T-helper 2 cell (primary cell): Measurements from ENCODE around the gene EML4.

Source experiments
- DNase-seq, 5 experiments: peaks; one replicate each; pipeline versions ENCODE4 v3.0.0 to v3.0.0-alpha.2; 2012 to 2022

Gene EML4

DNA sequence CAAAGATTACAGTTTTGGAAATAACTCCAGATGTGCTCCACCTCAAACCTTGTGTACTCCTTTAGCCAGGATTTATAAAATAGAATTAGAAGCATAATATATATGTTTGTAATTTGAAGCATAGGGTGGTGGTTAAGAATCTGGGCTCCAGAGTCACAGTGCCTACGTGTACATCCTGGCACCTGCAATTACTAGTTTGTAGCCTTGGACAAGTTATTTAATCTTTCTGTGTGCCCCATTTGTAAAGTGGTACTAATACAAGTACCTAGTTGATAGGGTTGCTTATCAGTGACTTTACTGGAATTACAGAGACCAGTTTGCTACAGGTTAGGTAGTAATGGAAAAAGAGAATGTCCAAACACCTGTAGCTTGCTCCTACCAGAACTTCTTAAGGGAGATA, 28.6 kb downstream of the EML4 start:
- no peak for DNase-seq

- DNase-seq, result no peak
Observed at GRCh38 chr2:42198466-42198865, 29.3 kb downstream of the EML4 start.

- no peak for DNase-seq
Observed at GRCh38 chr2:42199002-42199401, 29.8 kb downstream of the EML4 start.

DNA sequence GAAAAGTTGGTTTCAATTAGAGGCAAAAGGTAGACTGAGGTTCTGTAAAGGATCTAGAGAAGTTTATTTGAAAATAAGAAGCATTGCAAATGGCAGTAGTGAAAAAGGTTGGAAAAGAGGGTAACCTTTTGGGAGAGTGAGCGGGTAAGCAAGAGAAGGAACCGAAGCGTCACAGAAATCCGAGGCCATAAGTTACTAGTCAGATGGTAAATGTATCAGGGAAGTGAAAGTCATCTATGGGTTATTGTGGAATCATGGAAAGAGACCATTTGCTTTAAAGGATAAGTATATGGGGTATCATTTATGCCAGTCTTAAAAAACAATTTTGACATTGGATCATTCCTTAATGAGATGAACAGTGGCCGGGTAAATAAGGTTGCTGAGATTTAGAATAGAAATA, 30.5 kb downstream of the EML4 start:
- DNase-seq, result no peak

GRCh38 chr2:42200926-42201855, 32.0 kb downstream of the EML4 start:
- DNase-seq, result no peak

- DNase-seq, result no peak
Observed at GRCh38 chr2:42202634-42203008, 33.5 kb downstream of the EML4 start.

- no peak for DNase-seq
Observed at GRCh38 chr2:42203792-42204191, 34.6 kb downstream of the EML4 start.

DNA sequence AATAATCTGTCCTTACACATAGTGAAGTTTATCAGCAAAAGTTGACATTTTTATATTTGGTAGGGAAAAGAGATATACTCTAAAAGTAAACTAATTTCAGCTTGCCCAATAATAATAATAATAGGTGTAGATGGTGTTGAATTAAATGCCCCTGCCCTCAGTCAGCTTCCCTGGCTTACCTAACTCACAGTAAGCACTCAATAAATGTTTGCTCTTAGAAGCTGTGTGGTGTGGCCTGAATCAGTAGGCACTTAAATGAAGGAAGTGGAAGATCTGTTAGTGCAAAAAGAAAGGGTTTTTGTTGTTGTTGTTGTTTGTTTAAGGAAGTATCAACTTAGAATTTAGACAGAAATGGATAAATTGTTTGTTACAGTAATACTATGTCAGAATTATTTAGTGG, 36.2 kb downstream of the EML4 start:
- no peak for DNase-seq

- DNase-seq, result no peak
Observed at GRCh38 chr2:42207826-42208225, 38.7 kb downstream of the EML4 start.

GRCh38 chr2:42210203-42210602, 41.0 kb downstream of the EML4 start:
- no peak for DNase-seq

GRCh38 chr2:42211291-42211690, 42.1 kb downstream of the EML4 start:
- DNase-seq, result no peak

DNA sequence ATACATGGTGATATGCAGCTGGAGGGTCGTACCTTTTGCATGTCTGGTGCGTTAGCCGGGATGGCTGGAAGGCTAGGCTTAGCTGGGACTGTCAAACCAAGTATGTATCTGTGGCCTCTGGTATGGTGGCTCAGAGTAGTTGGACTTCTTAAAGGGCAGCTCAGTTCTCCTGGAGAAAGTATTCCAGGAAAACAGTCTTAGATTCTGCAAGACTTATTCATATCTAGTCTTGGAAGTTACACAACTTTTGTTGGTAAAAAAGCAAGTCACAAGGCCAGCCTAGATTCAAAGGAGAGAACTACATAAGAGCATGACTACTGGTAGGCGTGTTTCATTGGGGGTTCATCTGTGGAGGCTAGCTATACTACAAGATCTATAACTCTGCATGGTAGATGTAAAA, 45.5 kb downstream of the EML4 start:
- no peak for DNase-seq

- no peak for DNase-seq
Observed at GRCh38 chr2:42216694-42217093, 47.5 kb downstream of the EML4 start.

DNA sequence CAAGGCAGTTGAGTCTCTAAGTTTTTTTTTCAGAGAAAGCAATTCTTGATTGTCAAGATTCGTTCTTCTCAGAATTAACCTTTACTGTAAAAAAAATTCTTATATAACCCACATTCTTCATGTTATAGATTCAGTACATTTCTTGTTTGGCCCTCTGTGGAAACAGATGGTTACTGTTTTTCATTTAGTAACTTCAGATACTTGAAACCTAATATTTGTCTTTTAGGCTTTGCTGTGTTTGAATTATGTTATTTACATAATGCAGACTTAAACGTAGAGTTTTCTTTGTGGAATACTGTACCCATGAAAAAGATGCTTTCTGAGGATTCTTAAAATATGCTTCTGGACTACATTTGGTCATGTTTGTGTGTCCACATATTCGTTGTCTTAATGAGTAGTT, 48.2 kb downstream of the EML4 start:
- no peak for DNase-seq

DNA sequence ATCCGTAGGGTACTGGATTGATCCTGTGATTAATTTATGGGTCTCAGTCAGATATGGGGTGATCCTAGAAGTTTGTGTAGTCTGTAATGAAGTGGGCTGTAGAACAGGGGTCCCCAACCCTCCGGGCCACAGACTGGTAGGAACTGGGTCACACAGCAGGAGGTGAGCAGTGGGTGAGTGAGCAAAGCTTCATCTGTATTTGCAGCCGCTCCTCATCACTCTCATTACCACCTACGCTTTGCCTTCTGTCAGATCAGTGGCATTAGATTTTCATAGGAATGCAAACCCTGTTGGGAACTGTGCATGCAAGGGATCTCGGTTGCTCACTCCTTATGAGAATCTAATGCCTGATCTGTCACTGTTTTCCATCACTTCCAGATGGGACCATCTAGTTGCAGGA, 48.8 kb downstream of the EML4 start:
- no peak for DNase-seq

DNA sequence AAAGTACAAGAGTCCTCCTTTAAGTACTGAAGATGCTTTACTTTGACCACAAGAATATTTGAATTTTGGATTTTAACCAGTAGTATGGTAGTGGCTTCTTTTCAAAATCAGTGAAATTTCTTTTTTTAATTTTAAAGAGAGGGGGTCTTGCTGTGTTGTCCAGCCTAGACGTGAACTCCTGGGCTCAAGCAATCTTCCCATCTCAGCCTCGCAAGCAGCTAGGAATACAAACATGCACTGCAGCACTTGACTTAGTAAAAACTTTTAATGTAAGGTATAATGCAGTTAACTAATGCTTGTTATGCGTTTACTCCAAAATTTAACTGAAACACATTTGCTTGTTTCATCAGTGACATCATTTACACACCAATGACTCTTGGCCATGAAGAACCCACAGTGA, 49.6 kb downstream of the EML4 start:
- no peak for DNase-seq

DNA sequence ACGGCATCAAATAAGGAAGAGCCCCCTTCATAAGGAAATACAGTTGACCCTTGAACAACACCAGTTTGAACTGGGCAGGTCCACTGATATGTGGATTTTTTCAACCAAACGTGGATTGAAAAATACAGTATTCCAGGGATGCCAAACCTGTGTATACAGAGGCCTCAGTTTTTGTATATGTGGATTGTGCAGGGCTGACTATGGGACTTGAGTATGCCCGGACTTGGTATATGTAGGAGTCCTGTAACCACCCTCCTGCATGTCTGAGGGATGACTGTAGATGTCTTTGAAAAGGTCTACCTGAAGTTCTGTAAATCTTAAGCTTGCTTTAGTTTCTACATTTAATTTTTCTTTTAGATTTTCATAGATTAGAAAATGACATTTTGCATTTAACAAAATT, 50.0 kb downstream of the EML4 start:
- DNase-seq, result no peak

GRCh38 chr2:42220566-42220965, 51.4 kb downstream of the EML4 start:
- DNase-seq, result no peak

- DNase-seq, result no peak
Observed at GRCh38 chr2:42223067-42223854, 54.1 kb downstream of the EML4 start.

- no peak for DNase-seq
Observed at GRCh38 chr2:42223855-42224268, 54.7 kb downstream of the EML4 start.

- no peak for DNase-seq
Observed at GRCh38 chr2:42224422-42225067, 55.4 kb downstream of the EML4 start.

GRCh38 chr2:42225573-42225972, 56.4 kb downstream of the EML4 start:
- no peak for DNase-seq

- DNase-seq, result no peak
Observed at GRCh38 chr2:42227491-42227890, 58.3 kb downstream of the EML4 start.

- DNase-seq, result no peak
Observed at GRCh38 chr2:42228101-42228500, 58.9 kb downstream of the EML4 start.
